ENCODE results near the gene TPM3.
"Not testable (repeated sequence)": the region's sequence is repeated elsewhere in the genome, so short reads cannot be mapped to it uniquely, and the experiment has no call there.

The TPM3 gene

GRCh38 chr1:154236855-154237254 is 45.0 kb upstream of the TPM3 start:
- Histone ChIP-seq H3K4me1 (ENCODE audit: insufficient read depth, poor library complexity, severe bottlenecking) (no peaks in the 10 kb centered on the region), H3K27ac (ENCODE audit: poor library complexity, severe bottlenecking) (no peak overlapping the region), H3K4me3 (ENCODE audit: severe bottlenecking) (no peak overlapping the region), H3K36me3 (ENCODE audit: low read depth) (peaks cover 96% of the 10 kb centered on the region), H3K27me3 (ENCODE audit: insufficient read depth, poor library complexity, severe bottlenecking) (no peaks in the 10 kb centered on the region), H3K9me3 (ENCODE audit: severe bottlenecking) (no peaks in the 10 kb centered on the region)
- TF ChIP-seq, protein P1, sequence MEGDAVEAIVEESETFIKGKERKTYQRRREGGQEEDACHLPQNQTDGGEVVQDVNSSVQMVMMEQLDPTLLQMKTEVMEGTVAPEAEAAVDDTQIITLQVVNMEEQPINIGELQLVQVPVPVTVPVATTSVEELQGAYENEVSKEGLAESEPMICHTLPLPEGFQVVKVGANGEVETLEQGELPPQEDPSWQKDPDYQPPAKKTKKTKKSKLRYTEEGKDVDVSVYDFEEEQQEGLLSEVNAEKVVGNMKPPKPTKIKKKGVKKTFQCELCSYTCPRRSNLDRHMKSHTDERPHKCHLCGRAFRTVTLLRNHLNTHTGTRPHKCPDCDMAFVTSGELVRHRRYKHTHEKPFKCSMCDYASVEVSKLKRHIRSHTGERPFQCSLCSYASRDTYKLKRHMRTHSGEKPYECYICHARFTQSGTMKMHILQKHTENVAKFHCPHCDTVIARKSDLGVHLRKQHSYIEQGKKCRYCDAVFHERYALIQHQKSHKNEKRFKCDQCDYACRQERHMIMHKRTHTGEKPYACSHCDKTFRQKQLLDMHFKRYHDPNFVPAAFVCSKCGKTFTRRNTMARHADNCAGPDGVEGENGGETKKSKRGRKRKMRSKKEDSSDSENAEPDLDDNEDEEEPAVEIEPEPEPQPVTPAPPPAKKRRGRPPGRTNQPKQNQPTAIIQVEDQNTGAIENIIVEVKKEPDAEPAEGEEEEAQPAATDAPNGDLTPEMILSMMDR (IDR thresholded peaks at IDR 0.05; ENCODE audit: poor library complexity, severe bottlenecking), result no peak
- DNase-seq (ENCODE audit: low spot score), result no peak
- ATAC-seq (ENCODE audit: low read depth), result no peak

- H3K36me3 ChIP-seq (ENCODE audit: low read depth), result peaks cover 98% of the 10 kb centered on the region
- H3K27ac ChIP-seq (ENCODE audit: poor library complexity, severe bottlenecking); H3K4me3 ChIP-seq (ENCODE audit: severe bottlenecking); DNase-seq (ENCODE audit: low spot score); H3K27me3 ChIP-seq (ENCODE audit: insufficient read depth, poor library complexity, severe bottlenecking); H3K4me1 ChIP-seq (ENCODE audit: insufficient read depth, poor library complexity, severe bottlenecking); H3K9me3 ChIP-seq (ENCODE audit: severe bottlenecking); ATAC-seq (ENCODE audit: low read depth): not testable (repeated sequence)
Measured at GRCh38 chr1:154233127-154233526, 41.2 kb upstream of the TPM3 start.

- not testable (repeated sequence) for DNase-seq (ENCODE audit: low spot score); H3K27ac ChIP-seq (ENCODE audit: poor library complexity, severe bottlenecking); H3K4me3 ChIP-seq (ENCODE audit: severe bottlenecking); H3K9me3 ChIP-seq (ENCODE audit: severe bottlenecking); ATAC-seq (ENCODE audit: low read depth); H3K4me1 ChIP-seq (ENCODE audit: insufficient read depth, poor library complexity, severe bottlenecking); H3K27me3 ChIP-seq (ENCODE audit: insufficient read depth, poor library complexity, severe bottlenecking)
- H3K36me3 ChIP-seq (ENCODE audit: low read depth), result peaks cover 96% of the 10 kb centered on the region
Measured at GRCh38 chr1:154231112-154231511, 39.2 kb upstream of the TPM3 start.

DNA sequence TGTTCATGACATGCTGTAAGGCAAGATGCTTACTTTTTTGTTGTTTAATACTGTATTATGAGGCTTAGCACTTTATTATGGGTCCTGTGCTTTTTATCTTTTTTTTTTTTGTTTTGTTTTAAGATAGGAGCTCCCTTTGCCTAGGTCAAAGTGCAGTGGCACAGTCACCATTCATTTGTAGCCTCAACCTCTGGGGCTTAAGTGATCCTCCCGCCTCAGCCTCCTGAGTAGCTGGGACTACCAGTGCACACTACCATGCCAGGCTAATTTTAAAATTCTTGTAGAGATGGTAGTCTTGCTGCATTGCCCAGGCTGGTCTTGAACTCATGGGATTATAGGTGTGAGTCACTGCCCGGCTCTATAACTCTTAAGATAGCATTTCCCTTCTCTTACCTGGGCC is 33.5 kb upstream of the TPM3 start:
- no peaks in the 10 kb centered on the region for H3K27me3 ChIP-seq (ENCODE audit: insufficient read depth, poor library complexity, severe bottlenecking)
- no peaks in the 10 kb centered on the region for H3K9me3 ChIP-seq (ENCODE audit: severe bottlenecking)
- ATAC-seq (ENCODE audit: low read depth) (no peak), DNase-seq (ENCODE audit: low spot score) (no peak)
- H3K36me3 ChIP-seq (ENCODE audit: low read depth), result peaks cover 78% of the 10 kb centered on the region
- H3K27ac ChIP-seq (ENCODE audit: poor library complexity, severe bottlenecking), result no peak overlapping the region
- no peak overlapping the region for H3K4me3 ChIP-seq (ENCODE audit: severe bottlenecking)
- peaks cover 14% of the 10 kb centered on the region for H3K4me1 ChIP-seq (ENCODE audit: insufficient read depth, poor library complexity, severe bottlenecking)
- TF ChIP-seq, protein P1 (IDR thresholded peaks at IDR 0.05; ENCODE audit: poor library complexity, severe bottlenecking), result no peak

DNA sequence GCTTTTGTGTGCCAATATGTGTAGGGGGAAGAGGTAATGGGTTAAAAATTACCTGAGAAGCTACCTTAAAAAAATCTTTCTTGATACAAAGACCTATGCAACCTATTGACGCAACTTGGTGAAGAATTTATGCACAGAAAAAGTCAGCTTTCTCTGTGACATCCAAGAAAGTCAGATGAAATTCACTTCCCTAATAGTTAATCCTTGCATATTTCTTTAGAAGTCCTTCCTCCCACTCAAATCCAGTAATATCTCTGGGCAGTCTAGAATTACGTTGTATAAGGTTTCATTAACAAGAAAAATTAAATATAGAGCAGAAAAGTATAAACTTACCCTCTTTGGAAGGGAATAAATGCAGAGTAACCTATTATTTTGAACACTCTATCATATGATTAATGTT is 31.7 kb upstream of the TPM3 start:
- ATAC-seq (ENCODE audit: low read depth), result no peak
- Histone ChIP-seq H3K27ac (ENCODE audit: poor library complexity, severe bottlenecking) (no peak overlapping the region), H3K4me1 (ENCODE audit: insufficient read depth, poor library complexity, severe bottlenecking) (peaks cover 20% of the 10 kb centered on the region), H3K9me3 (ENCODE audit: severe bottlenecking) (no peaks in the 10 kb centered on the region), H3K27me3 (ENCODE audit: insufficient read depth, poor library complexity, severe bottlenecking) (no peaks in the 10 kb centered on the region), H3K4me3 (ENCODE audit: severe bottlenecking) (no peak overlapping the region), H3K36me3 (ENCODE audit: low read depth) (peaks cover 72% of the 10 kb centered on the region)
- TF ChIP-seq, protein P1 (IDR thresholded peaks at IDR 0.05; ENCODE audit: poor library complexity, severe bottlenecking), result no peak
- no peak for DNase-seq (ENCODE audit: low spot score)

- no peak for ATAC-seq (ENCODE audit: low read depth)
- peaks cover 25% of the 10 kb centered on the region for H3K4me1 ChIP-seq (ENCODE audit: insufficient read depth, poor library complexity, severe bottlenecking)
- H3K36me3 ChIP-seq (ENCODE audit: low read depth), result peaks cover 73% of the 10 kb centered on the region
- DNase-seq (ENCODE audit: low spot score), result no peak
- no peak overlapping the region for H3K4me3 ChIP-seq (ENCODE audit: severe bottlenecking)
- H3K27ac ChIP-seq (ENCODE audit: poor library complexity, severe bottlenecking), result no peak overlapping the region
- TF ChIP-seq, protein P1 (IDR thresholded peaks at IDR 0.05; ENCODE audit: poor library complexity, severe bottlenecking), result no peak
- no peaks in the 10 kb centered on the region for H3K27me3 ChIP-seq (ENCODE audit: insufficient read depth, poor library complexity, severe bottlenecking)
- H3K9me3 ChIP-seq (ENCODE audit: severe bottlenecking), result no peaks in the 10 kb centered on the region
Measured at GRCh38 chr1:154222918-154223317, 31.0 kb upstream of the TPM3 start.

All from RWPE2 (cell line).